HG02973 (cell line): ENCODE measurements around the gene TBC1D24.

Source experiments
- ATAC-seq: cut with Tn5 transposase; IDR thresholded peaks from one replicate; pipeline ENCODE4 v1.9.1; 2021; ENCODE audit warnings: moderate library complexity; ENCODE audit not compliant: unreplicated experiment

TBC1D24 gene

GRCh38 chr16:2497695-2498484 is 23.0 kb downstream of the TBC1D24 start:
- no peak for ATAC-seq

- ATAC-seq: no peak
These were observed 23.8 kb downstream of the TBC1D24 start for GRCh38 chr16:2498531-2499253.

GRCh38 chr16:2499454-2499853 is 24.5 kb downstream of the TBC1D24 start:
- ATAC-seq: no peak

- ATAC-seq: no peak
These were observed 25.0 kb downstream of the TBC1D24 start for GRCh38 chr16:2499890-2500429.

- no peak for ATAC-seq
These were observed 25.5 kb downstream of the TBC1D24 start for GRCh38 chr16:2500430-2500917.

GRCh38 chr16:2500918-2501750 is 26.2 kb downstream of the TBC1D24 start:
- no peak for ATAC-seq

- ATAC-seq: no peak
These were observed 27.3 kb downstream of the TBC1D24 start for GRCh38 chr16:2501946-2502895.

- ATAC-seq: no peak
These were observed 30.8 kb downstream of the TBC1D24 start for GRCh38 chr16:2505695-2506094.

- no peak for ATAC-seq
These were observed 32.2 kb downstream of the TBC1D24 start for GRCh38 chr16:2507052-2507659.

- no peak for ATAC-seq
These were observed 32.7 kb downstream of the TBC1D24 start for GRCh38 chr16:2507665-2508064.

- ATAC-seq: no peak
These were observed 33.9 kb downstream of the TBC1D24 start for GRCh38 chr16:2508722-2509400.

GRCh38 chr16:2511128-2511800 is 36.3 kb downstream of the TBC1D24 start:
- no peak for ATAC-seq

GRCh38 chr16:2511996-2512734 is 37.2 kb downstream of the TBC1D24 start:
- no peak for ATAC-seq

GRCh38 chr16:2512735-2513404 is 37.9 kb downstream of the TBC1D24 start:
- ATAC-seq: peak; percentile 3

GRCh38 chr16:2513405-2514332 is 38.7 kb downstream of the TBC1D24 start, which contains the start of gene ATP6V0C:
Gene ATP6V0C (plus strand): TSS chr16:2513952. CDS start chr16:2514104, 152 bp downstream.
- ATAC-seq: peak; percentile 49
